ENCODE results near the gene U2AF1L4.

Gene U2AF1L4

DNA sequence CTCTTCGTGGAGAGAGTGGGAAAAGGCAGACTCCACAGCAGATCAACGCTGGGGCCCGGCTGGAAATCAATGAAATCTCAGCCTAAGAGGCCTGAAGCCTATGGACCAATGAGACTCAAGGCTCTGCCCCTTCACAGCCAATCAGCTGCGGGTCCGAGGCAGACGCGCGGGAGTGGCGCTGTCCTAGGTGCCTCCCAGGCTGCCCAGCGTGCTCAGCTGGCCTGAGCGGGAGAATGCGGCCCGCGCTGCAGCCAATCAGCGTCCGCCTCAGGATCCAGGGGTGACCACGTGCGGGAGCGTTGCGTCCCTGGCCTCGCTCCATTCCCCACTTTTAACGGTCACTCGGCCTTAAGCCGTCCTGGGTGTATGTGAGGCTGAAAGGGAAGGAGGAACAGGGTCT lies 41.0 kb downstream of the U2AF1L4 start, which contains the start of gene ZBTB32:
ZBTB32 (plus strand) TSS at position 341 of the 400 bp plus-strand sequence. CDS start 10,069 bp downstream, outside the sequence.
- no peak for DNase-seq

DNA sequence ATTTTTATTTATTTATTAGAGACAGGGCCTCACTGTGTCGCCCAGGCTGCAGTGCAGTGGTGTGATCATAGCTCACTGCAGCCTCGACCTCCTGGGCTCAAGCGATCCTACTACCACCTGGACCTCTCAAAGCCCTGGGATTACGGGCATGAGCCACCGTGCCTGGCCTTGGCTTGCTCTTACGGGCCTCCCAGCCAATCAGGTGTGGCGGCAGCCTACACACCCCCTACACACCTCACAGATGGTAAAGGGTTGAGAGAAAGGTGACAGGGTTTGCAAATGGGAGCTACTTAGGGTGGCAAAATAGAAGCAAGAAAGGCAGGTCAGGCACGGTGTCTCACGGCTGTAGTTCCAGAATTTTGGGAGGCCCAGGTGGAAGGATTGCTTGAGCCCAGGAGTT lies 41.9 kb downstream of the U2AF1L4 start:
- DNase-seq, result no peak

DNA sequence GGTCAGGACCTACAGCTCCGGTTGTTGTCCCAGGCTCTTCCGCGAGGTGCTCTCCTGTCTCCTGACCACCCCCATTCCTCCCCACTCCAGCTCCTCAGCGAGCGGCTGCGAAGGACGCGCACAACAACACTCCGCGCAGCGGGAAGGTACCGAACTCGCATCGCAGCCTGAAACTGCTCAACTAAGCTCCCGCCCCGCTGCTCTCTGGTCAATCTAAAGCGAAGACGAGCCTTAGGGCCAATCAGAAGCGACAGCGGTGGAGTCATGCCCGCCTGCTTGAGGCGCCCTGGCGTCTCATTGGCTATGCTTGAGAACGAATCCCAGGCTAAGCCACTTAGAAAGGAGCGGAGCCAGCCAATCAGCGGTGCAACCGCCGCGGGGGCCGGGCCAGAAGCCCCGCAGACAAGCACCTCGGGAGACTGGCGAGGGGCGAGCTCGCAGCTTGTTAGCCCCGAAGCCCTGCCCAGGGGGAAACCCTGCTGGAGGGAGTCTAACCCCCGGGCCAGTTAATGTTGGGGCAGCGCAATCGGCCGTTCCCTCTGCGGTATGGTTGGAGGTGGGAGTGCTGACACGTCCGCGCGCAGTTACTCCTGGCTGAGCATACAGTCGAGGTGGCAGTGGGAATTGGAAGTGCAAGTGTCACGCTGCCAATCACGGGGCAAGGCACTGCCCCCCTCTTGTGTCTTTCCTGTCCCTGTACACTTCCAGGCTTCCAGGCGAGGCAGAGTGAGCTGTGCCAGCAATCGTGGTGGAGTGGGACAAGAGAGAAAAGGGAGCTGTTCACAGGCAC lies 42.8 kb downstream of the U2AF1L4 start:
- DNase-seq, result peak; percentile 96

DNA sequence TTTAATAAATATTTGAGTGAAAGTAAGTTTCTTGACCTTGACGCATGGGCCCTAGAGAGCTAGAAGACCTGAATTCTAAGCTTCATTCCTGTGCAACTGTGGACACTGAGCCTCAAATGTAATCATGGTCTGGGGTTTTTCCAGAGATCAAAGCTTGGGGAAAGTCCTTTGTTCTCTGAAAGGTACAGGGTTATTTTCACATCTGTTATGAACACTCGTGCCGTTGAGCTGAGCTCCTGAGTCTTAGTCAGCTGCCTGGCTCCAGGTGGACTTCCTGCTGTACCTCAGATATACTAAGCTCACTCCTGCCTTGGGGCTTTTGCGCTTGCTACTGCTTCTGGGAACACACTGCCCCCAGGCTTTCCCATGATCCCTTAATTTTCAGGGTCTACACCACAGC lies 48.4 kb downstream of the U2AF1L4 start:
- no peak for DNase-seq

DNA sequence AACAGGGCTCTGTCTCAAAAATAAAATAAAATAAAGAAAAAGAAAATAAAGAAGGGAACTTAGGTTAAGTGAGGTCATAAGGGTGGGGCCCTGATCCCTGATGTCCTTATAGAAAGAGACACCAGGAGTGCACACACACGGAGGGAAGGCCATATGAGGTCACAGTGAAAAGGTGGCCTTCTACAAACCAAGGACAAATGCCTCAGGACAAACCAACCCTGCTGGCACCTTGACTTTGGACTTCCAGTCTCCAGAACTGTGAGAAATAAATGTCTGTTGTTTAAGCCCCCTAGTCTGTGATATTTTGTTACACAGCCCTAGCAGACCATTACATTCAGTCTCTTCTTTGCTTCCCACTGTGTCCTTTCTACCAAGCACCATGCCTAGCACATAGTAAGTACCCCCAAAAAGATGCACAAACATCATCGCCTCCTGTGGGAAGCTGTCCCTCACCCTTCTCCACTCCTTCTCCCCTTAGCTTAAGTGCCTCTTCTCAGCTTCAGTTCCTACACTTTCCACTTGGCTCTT lies 49.3 kb downstream of the U2AF1L4 start:
- DNase-seq, result no peak

DNA sequence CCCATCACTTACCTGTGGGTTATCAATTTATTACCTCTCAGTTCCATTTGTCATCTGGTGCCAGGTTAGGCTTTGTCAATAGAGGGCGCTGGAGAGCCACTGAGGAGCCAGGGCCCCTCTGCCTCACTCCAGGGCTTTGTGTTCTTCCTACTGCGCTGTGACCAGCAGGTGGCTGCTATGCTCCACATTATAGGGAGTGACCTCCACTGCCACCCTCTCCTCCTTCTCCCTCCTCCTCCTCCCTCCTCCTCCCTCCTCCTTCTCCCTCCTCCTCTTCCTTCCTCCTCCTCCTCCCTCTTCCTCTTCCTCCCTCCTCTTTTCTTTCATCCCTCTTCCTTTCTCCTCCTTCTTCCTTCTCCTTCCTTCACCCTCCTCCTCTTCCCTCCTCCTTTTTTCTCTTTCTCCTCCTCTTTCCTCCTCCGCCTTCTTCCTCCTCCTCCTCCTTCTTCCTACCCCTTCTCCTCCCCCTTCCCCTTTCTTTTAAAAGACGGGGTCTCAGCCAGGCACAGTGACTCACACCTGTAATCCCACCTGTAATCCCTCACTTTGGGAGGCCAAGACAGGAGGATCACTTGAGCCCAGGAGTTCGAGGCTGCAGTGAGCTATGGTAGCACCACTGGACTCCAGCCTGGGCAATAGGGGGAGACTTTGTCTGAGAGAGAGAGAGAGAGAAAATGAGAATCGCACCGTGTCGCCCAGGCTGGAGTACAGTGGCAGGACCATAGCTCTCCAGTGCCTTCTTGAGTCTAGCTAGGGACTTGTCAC lies 51.2 kb downstream of the U2AF1L4 start:
- peak; percentile 39 for DNase-seq

DNA sequence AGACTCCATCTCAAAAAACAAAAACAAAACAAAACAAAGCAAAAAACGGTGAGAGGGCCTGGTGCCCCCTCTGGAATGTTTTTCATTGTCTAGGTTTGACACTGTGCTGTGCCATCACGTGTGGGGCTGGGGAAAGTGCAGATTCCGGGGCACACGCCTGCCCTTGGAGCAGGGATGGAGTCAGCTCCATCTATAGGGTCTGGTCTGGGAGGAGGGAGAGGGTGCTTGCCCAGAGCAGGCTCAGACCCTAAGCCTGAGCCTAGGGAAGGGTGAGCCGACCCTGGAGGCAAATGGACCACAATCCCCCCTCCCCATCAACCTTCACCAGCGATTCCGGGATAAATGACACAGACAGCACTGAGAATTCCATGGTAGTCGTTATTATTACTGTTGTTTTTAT lies 51.8 kb downstream of the U2AF1L4 start:
- no peak for DNase-seq

Data from NCI-H524 treated with DMSO at 0.1 percent for 48 hours (cell line).